Measurements from ENCODE around the gene USP17L21.
"Not testable (repeated sequence)": the region's sequence is repeated elsewhere in the genome, so short reads cannot be mapped to it uniquely, and the experiment has no call there.

USP17L21 gene, protein sequence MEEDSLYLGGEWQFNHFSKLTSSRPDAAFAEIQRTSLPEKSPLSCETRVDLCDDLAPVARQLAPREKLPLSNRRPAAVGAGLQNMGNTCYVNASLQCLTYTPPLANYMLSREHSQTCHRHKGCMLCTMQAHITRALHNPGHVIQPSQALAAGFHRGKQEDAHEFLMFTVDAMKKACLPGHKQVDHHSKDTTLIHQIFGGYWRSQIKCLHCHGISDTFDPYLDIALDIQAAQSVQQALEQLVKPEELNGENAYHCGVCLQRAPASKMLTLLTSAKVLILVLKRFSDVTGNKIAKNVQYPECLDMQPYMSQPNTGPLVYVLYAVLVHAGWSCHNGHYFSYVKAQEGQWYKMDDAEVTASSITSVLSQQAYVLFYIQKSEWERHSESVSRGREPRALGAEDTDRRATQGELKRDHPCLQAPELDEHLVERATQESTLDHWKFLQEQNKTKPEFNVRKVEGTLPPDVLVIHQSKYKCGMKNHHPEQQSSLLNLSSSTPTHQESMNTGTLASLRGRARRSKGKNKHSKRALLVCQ

DNA sequence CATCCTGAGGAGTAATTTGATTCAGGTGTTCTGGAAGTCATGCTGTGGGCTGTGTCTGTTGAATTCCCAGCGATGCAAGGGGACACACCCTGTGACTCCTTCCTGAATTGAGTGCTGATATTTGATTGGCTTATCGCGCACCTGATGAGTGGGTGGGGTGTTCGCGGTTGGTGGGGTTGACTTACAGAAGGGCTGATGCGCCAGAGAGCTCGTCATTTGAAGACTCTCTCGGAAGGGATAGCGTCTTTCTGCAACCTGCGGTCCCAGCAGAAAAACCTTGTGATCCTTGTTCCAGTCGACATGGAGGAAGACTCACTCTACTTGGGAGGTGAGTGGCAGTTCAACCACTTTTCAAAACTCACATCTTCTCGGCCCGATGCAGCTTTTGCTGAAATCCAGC is at the start of gene USP17L21:
USP17L21 (plus strand) TSS at position 301 of the 400 bp plus-strand sequence; CDS start at position 301, 0 bp downstream.
- not testable (repeated sequence) for H4K20me1 ChIP-seq (ENCODE audit: low read depth, low read length); H3K4me3 ChIP-seq (ENCODE audit: insufficient read depth, low read length, poor library complexity, severe bottlenecking); H2AFZ ChIP-seq (ENCODE audit: low read depth, low read length, severe bottlenecking); H3K27me3 ChIP-seq (ENCODE audit: low read length); H3F3A ChIP-seq (ENCODE audit: insufficient read depth); H3K9me2 ChIP-seq (replicated peaks; ENCODE audit: insufficient read depth, low read length); H3K27ac ChIP-seq (ENCODE audit: low read depth, low read length); H3K36me3 ChIP-seq (ENCODE audit: low read length); H3K4me2 ChIP-seq (ENCODE audit: low read depth, low read length, poor library complexity, severe bottlenecking); H3K79me2 ChIP-seq (ENCODE audit: insufficient read depth, low read length); H3K9me3 ChIP-seq (ENCODE audit: insufficient read depth, low read length); H3K9ac ChIP-seq (ENCODE audit: low read length)

DNA sequence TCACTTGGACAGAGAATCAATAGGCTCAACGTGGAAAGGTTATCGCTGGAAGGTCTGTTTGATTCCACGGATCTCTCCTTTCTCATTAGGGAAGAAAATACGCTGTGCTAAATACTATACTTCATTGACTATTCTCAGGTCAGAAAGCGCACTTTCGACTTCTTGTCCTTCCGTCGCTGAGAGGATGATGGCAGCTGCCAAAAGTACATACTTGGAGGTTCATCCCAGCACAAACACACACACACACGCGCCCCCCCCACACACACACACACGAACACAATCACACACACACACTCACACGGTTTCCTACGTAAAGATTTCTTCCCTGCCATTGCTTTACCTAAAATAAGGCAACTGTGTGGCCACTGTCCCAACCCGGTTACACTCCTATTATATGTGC is 48.0 kb upstream of the USP17L21 start:
- H3K9me2 ChIP-seq (replicated peaks; ENCODE audit: insufficient read depth, low read length); H3K27ac ChIP-seq (ENCODE audit: low read depth, low read length); H3K4me2 ChIP-seq (ENCODE audit: low read depth, low read length, poor library complexity, severe bottlenecking); H2AFZ ChIP-seq (ENCODE audit: low read depth, low read length, severe bottlenecking); H3K36me3 ChIP-seq (ENCODE audit: low read length); H4K20me1 ChIP-seq (ENCODE audit: low read depth, low read length); H3K79me2 ChIP-seq (ENCODE audit: insufficient read depth, low read length); H3K9me3 ChIP-seq (ENCODE audit: insufficient read depth, low read length); H3F3A ChIP-seq (ENCODE audit: insufficient read depth); H3K27me3 ChIP-seq (ENCODE audit: low read length); H3K9ac ChIP-seq (ENCODE audit: low read length); H3K4me3 ChIP-seq (ENCODE audit: insufficient read depth, low read length, poor library complexity, severe bottlenecking): not testable (repeated sequence)

DNA sequence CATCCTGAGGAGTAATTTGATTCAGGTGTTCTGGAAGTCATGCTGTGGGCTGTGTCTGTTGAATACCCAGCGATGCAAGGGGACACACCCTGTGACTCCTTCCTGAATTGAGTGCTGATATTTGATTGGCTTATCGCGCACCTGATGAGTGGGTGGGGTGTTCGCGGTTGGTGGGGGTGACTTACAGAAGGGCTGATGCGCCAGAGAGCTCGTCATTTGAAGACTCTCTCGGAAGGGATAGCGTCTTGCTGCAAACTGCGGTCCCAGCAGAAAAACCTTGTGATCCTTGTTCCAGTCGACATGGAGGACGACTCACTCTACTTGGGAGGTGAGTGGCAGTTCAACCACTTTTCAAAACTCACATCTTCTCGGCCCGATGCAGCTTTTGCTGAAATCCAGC is 47.6 kb upstream of the USP17L21 start, which contains the start of gene USP17L11:
USP17L11 (plus strand) TSS at position 301 of the 400 bp plus-strand sequence; CDS start at position 301, 0 bp downstream.
- H3K9me3 ChIP-seq (ENCODE audit: insufficient read depth, low read length); H3K9ac ChIP-seq (ENCODE audit: low read length); H3K27me3 ChIP-seq (ENCODE audit: low read length); H3K4me3 ChIP-seq (ENCODE audit: insufficient read depth, low read length, poor library complexity, severe bottlenecking); H3K27ac ChIP-seq (ENCODE audit: low read depth, low read length); H2AFZ ChIP-seq (ENCODE audit: low read depth, low read length, severe bottlenecking); H3F3A ChIP-seq (ENCODE audit: insufficient read depth); H3K36me3 ChIP-seq (ENCODE audit: low read length); H4K20me1 ChIP-seq (ENCODE audit: low read depth, low read length); H3K4me2 ChIP-seq (ENCODE audit: low read depth, low read length, poor library complexity, severe bottlenecking); H3K9me2 ChIP-seq (replicated peaks; ENCODE audit: insufficient read depth, low read length); H3K79me2 ChIP-seq (ENCODE audit: insufficient read depth, low read length): not testable (repeated sequence)

DNA sequence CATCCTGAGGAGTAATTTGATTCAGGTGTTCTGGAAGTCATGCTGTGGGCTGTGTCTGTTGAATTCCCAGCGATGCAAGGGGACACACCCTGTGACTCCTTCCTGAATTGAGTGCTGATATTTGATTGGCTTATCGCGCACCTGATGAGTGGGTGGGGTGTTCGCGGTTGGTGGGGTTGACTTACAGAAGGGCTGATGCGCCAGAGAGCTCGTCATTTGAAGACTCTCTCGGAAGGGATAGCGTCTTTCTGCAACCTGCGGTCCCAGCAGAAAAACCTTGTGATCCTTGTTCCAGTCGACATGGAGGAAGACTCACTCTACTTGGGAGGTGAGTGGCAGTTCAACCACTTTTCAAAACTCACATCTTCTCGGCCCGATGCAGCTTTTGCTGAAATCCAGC is 42.8 kb upstream of the USP17L21 start, which contains the start of gene USP17L12:
USP17L12 (plus strand) TSS at position 301 of the 400 bp plus-strand sequence; CDS start at position 301, 0 bp downstream.
- not testable (repeated sequence) for H3K27ac ChIP-seq (ENCODE audit: low read depth, low read length); H3K4me3 ChIP-seq (ENCODE audit: insufficient read depth, low read length, poor library complexity, severe bottlenecking); H3K9me2 ChIP-seq (replicated peaks; ENCODE audit: insufficient read depth, low read length); H3K27me3 ChIP-seq (ENCODE audit: low read length); H3K4me2 ChIP-seq (ENCODE audit: low read depth, low read length, poor library complexity, severe bottlenecking); H3K36me3 ChIP-seq (ENCODE audit: low read length); H3F3A ChIP-seq (ENCODE audit: insufficient read depth); H3K79me2 ChIP-seq (ENCODE audit: insufficient read depth, low read length); H2AFZ ChIP-seq (ENCODE audit: low read depth, low read length, severe bottlenecking); H3K9ac ChIP-seq (ENCODE audit: low read length); H3K9me3 ChIP-seq (ENCODE audit: insufficient read depth, low read length); H4K20me1 ChIP-seq (ENCODE audit: low read depth, low read length)

DNA sequence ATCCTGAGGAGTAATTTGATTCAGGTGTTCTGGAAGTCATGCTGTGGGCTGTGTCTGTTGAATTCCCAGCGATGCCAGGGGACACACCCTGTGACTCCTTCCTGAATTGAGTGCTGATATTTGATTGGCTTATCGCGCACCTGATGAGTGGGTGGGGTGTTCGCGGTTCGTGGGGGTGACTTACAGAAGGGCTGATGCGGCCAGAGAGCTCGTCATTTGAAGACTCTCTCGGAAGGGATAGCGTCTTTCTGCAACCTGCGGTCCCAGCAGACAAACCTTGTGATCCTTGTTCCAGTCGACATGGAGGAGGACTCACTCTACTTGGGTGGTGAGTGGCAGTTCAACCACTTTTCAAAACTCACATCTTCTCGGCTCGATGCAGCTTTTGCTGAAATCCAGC is 38.1 kb upstream of the USP17L21 start, which contains the start of gene USP17L13:
USP17L13 (plus strand) TSS at position 301 of the 400 bp plus-strand sequence; CDS start at position 301, 0 bp downstream.
- H2AFZ ChIP-seq (ENCODE audit: low read depth, low read length, severe bottlenecking); H3K4me2 ChIP-seq (ENCODE audit: low read depth, low read length, poor library complexity, severe bottlenecking); H3K27ac ChIP-seq (ENCODE audit: low read depth, low read length); H3K9me3 ChIP-seq (ENCODE audit: insufficient read depth, low read length); H4K20me1 ChIP-seq (ENCODE audit: low read depth, low read length); H3K4me3 ChIP-seq (ENCODE audit: insufficient read depth, low read length, poor library complexity, severe bottlenecking); H3K9me2 ChIP-seq (replicated peaks; ENCODE audit: insufficient read depth, low read length); H3K9ac ChIP-seq (ENCODE audit: low read length); H3K36me3 ChIP-seq (ENCODE audit: low read length); H3F3A ChIP-seq (ENCODE audit: insufficient read depth); H3K27me3 ChIP-seq (ENCODE audit: low read length); H3K79me2 ChIP-seq (ENCODE audit: insufficient read depth, low read length): not testable (repeated sequence)

DNA sequence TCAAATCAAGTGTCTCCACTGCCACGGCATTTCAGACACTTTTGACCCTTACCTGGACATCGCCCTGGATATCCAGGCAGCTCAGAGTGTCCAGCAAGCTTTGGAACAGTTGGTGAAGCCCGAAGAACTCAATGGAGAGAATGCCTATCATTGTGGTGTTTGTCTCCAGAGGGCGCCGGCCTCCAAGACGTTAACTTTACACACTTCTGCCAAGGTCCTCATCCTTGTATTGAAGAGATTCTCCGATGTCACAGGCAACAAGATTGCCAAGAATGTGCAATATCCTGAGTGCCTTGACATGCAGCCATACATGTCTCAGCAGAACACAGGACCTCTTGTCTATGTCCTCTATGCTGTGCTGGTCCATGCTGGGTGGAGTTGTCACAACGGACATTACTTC is 32.4 kb upstream of the USP17L21 start:
- not testable (repeated sequence) for H3K4me2 ChIP-seq (ENCODE audit: low read depth, low read length, poor library complexity, severe bottlenecking); H3K9me3 ChIP-seq (ENCODE audit: insufficient read depth, low read length); H3K27ac ChIP-seq (ENCODE audit: low read depth, low read length); H3K4me3 ChIP-seq (ENCODE audit: insufficient read depth, low read length, poor library complexity, severe bottlenecking); H3K27me3 ChIP-seq (ENCODE audit: low read length); H3K9ac ChIP-seq (ENCODE audit: low read length); H3F3A ChIP-seq (ENCODE audit: insufficient read depth); H4K20me1 ChIP-seq (ENCODE audit: low read depth, low read length); H3K9me2 ChIP-seq (replicated peaks; ENCODE audit: insufficient read depth, low read length); H3K36me3 ChIP-seq (ENCODE audit: low read length); H2AFZ ChIP-seq (ENCODE audit: low read depth, low read length, severe bottlenecking); H3K79me2 ChIP-seq (ENCODE audit: insufficient read depth, low read length)

DNA sequence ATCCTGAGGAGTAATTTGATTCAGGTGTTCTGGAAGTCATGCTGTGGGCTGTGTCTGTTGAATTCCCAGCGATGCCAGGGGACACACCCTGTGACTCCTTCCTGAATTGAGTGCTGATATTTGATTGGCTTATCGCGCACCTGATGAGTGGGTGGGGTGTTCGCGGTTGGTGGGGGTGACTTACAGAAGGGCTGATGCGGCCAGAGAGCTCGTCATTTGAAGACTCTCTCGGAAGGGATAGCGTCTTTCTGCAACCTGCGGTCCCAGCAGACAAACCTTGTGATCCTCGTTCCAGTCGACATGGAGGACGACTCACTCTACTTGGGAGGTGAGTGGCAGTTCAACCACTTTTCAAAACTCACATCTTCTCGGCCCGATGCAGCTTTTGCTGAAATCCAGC is 28.6 kb upstream of the USP17L21 start, which contains the start of gene USP17L15:
USP17L15 (plus strand) TSS at position 301 of the 400 bp plus-strand sequence; CDS start at position 301, 0 bp downstream.
- not testable (repeated sequence) for H3F3A ChIP-seq (ENCODE audit: insufficient read depth); H4K20me1 ChIP-seq (ENCODE audit: low read depth, low read length); H2AFZ ChIP-seq (ENCODE audit: low read depth, low read length, severe bottlenecking); H3K79me2 ChIP-seq (ENCODE audit: insufficient read depth, low read length); H3K36me3 ChIP-seq (ENCODE audit: low read length); H3K27ac ChIP-seq (ENCODE audit: low read depth, low read length); H3K4me2 ChIP-seq (ENCODE audit: low read depth, low read length, poor library complexity, severe bottlenecking); H3K4me3 ChIP-seq (ENCODE audit: insufficient read depth, low read length, poor library complexity, severe bottlenecking); H3K9me3 ChIP-seq (ENCODE audit: insufficient read depth, low read length); H3K27me3 ChIP-seq (ENCODE audit: low read length); H3K9ac ChIP-seq (ENCODE audit: low read length); H3K9me2 ChIP-seq (replicated peaks; ENCODE audit: insufficient read depth, low read length)

DNA sequence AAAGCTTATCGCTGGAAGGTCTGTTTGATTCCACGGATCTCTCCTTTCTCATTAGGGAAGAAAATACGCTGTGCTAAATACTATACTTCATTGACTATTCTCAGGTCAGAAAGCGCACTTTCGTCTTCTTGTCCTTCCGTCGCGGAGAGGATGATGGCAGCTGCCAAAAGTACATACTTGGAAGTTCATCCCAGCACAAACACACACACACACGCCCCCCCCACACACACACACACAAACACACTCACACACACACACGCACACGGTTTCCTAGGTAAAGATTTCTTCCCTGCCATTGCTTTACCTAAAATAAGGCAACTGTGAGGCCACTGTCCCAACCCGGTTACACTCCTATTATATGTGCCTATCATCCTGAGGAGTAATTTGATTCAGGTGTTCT is 24.2 kb upstream of the USP17L21 start:
- not testable (repeated sequence) for H3F3A ChIP-seq (ENCODE audit: insufficient read depth); H3K9ac ChIP-seq (ENCODE audit: low read length); H3K9me3 ChIP-seq (ENCODE audit: insufficient read depth, low read length); H3K27me3 ChIP-seq (ENCODE audit: low read length); H3K9me2 ChIP-seq (replicated peaks; ENCODE audit: insufficient read depth, low read length); H2AFZ ChIP-seq (ENCODE audit: low read depth, low read length, severe bottlenecking); H3K4me3 ChIP-seq (ENCODE audit: insufficient read depth, low read length, poor library complexity, severe bottlenecking); H3K4me2 ChIP-seq (ENCODE audit: low read depth, low read length, poor library complexity, severe bottlenecking); H3K27ac ChIP-seq (ENCODE audit: low read depth, low read length); H3K79me2 ChIP-seq (ENCODE audit: insufficient read depth, low read length); H3K36me3 ChIP-seq (ENCODE audit: low read length); H4K20me1 ChIP-seq (ENCODE audit: low read depth, low read length)
